Measurements from ENCODE around the gene CFAP61.

DNA sequence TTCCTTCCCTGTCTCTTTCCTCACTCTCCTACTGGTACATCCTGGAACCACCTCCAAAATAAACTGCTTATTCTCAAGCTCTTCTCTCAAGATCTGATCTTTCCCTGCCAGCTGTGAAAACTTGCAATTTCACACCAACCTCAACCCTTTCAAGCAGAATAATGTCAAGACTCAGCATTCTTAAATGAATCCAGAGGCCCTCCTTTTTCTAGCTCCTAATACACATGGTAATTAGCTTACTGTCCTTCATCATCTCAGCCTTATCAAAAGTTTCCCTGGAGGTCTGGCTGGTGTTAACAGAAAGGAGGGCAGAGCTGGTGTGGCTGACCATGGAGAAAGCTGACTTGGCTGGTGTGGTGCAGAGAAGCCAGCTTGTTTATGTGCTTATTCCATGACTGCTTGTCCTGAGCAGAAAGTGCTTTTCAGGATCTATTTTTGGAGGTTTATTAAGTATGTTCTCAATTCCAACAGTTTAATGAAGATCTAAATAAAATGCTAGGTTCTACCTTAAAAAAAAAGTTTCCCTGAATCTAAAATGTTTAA, 50.5 kb downstream of the CFAP61 start:
- TF ChIP-seq, protein P1, sequence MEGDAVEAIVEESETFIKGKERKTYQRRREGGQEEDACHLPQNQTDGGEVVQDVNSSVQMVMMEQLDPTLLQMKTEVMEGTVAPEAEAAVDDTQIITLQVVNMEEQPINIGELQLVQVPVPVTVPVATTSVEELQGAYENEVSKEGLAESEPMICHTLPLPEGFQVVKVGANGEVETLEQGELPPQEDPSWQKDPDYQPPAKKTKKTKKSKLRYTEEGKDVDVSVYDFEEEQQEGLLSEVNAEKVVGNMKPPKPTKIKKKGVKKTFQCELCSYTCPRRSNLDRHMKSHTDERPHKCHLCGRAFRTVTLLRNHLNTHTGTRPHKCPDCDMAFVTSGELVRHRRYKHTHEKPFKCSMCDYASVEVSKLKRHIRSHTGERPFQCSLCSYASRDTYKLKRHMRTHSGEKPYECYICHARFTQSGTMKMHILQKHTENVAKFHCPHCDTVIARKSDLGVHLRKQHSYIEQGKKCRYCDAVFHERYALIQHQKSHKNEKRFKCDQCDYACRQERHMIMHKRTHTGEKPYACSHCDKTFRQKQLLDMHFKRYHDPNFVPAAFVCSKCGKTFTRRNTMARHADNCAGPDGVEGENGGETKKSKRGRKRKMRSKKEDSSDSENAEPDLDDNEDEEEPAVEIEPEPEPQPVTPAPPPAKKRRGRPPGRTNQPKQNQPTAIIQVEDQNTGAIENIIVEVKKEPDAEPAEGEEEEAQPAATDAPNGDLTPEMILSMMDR (IDR thresholded peaks at IDR 0.05): no peak
- no peak for TF ChIP-seq POLR2A (IDR thresholded peaks at IDR 0.05)

All from heart left ventricle (tissue), 13 donors.